Renal pelvis (tissue), 4 donors: Measurements from ENCODE around the gene KRTAP10-8. TPM values are rescaled to one million over a fixed set of nuclear protein-coding genes. Genes with fewer than 3 reads are reported as not detected.
"Not testable (repeated sequence)": the region's sequence is repeated elsewhere in the genome, so short reads cannot be mapped to it uniquely, and the experiment has no call there.

Experiments used
- DNase-seq: peaks from one replicate; pipeline ENCODE4 v3.0.0-alpha.2; 2013
- polyA plus RNA-seq, 3 donors: library from polyadenylated mRNA; unstranded; fragments of 120-200 nt; gene quantifications; one replicate each; pipeline ENCODE4 v1.2.1, GENCODE V29; 2013; ENCODE audit not compliant: insufficient read length in 3 of 3

KRTAP10-8 gene
- polyA plus RNA-seq, 3 donors = not detected

GRCh38 chr21:44615911-44616590 lies 4.2 kb downstream of the KRTAP10-8 start:
- DNase-seq = no peak

GRCh38 chr21:44616591-44616926 lies 4.7 kb downstream of the KRTAP10-8 start:
- DNase-seq = no peak

GRCh38 chr21:44617071-44617501 lies 5.2 kb downstream of the KRTAP10-8 start:
- DNase-seq = no peak

- DNase-seq = no peak
Observed at GRCh38 chr21:44618504-44618903, 6.6 kb downstream of the KRTAP10-8 start.

- no peak for DNase-seq
Observed at GRCh38 chr21:44618909-44619308, 7.0 kb downstream of the KRTAP10-8 start.

- DNase-seq = no peak
Observed at GRCh38 chr21:44619886-44620285, 8.0 kb downstream of the KRTAP10-8 start.

GRCh38 chr21:44623575-44623974 lies 11.7 kb downstream of the KRTAP10-8 start:
- DNase-seq = no peak

GRCh38 chr21:44625756-44626155 lies 13.9 kb downstream of the KRTAP10-8 start:
- DNase-seq = no peak

GRCh38 chr21:44626262-44626661 lies 14.4 kb downstream of the KRTAP10-8 start:
- no peak for DNase-seq

GRCh38 chr21:44626673-44627143 lies 14.8 kb downstream of the KRTAP10-8 start, which contains the start of gene KRTAP10-9:
Gene KRTAP10-9, plus strand, starts transcription at chr21:44627093. Its CDS starts 79 bp downstream, at chr21:44627172.
- no peak for DNase-seq

GRCh38 chr21:44627181-44627822 lies 15.4 kb downstream of the KRTAP10-8 start:
- DNase-seq = not testable (repeated sequence)

- DNase-seq = not testable (repeated sequence)
Observed at GRCh38 chr21:44627831-44628233, 16.0 kb downstream of the KRTAP10-8 start.

- no peak for DNase-seq
Observed at GRCh38 chr21:44628707-44629391, 17.0 kb downstream of the KRTAP10-8 start.

GRCh38 chr21:44630440-44630839 lies 18.6 kb downstream of the KRTAP10-8 start:
- DNase-seq = no peak

GRCh38 chr21:44632067-44632466 lies 20.2 kb downstream of the KRTAP10-8 start:
- DNase-seq = no peak

GRCh38 chr21:44636209-44637017 lies 24.5 kb downstream of the KRTAP10-8 start:
- DNase-seq = no peak

GRCh38 chr21:44637018-44637850 lies 25.4 kb downstream of the KRTAP10-8 start, which contains the start of gene KRTAP10-10:
Gene KRTAP10-10, plus strand, starts transcription at chr21:44637356. Its CDS starts 62 bp downstream, at chr21:44637418.
- DNase-seq = no peak

- not testable (repeated sequence) for DNase-seq
Observed at GRCh38 chr21:44637851-44638348, 26.0 kb downstream of the KRTAP10-8 start.

GRCh38 chr21:44638506-44639330 lies 26.8 kb downstream of the KRTAP10-8 start:
- DNase-seq = not testable (repeated sequence)

GRCh38 chr21:44639331-44639655 lies 27.4 kb downstream of the KRTAP10-8 start:
- DNase-seq = no peak
